ENCODE results near the gene PSMB10. TPM values are rescaled to one million over a fixed set of nuclear protein-coding genes. Genes with fewer than 3 reads are reported as not detected.

The PSMB10 gene
- total RNA-seq, 2 experiments from 2014 or later = 123 to 195 TPM

GRCh38 chr16:67885545-67885944 lies 51.1 kb downstream of the PSMB10 start:
- Mint-ChIP-seq H3K4me3 (no peak overlapping the region), H3K27me3 (no peaks in the 10 kb centered on the region), H3K27ac (no peak overlapping the region), H3K36me3 (ENCODE audit: low read depth) (peaks cover 15% of the 10 kb centered on the region), H3K9me3 (ENCODE audit: low read depth) (no peaks in the 10 kb centered on the region), H3K4me1 (no peaks in the 10 kb centered on the region)
- intact Hi-C loops (cut with DNase I, micrococcal nuclease) = no loop called here
- ATAC-seq = no peak
- CTCF ChIA-PET = interaction anchor here (0.8 to 3.6 kb wide), 7 partner anchors 8 to 156 kb away, joined by 3 to 21 read pairs (median 4); partner anchors contain the start of gene CTRL
- DNase-seq = no peak
- POLR2A ChIA-PET = no interaction called here

- ATAC-seq = no peak
- no peaks in the 10 kb centered on the region for H3K4me1 Mint-ChIP-seq
- H3K4me3 Mint-ChIP-seq = no peak within 1 kb of the TSS
- ChIA-PET POLR2A (interaction anchor here (1.0 kb wide), 1 partner anchor 32 kb away, joined by 3 read pairs; no protein-coding TSS in a partner anchor), CTCF (interaction anchor here (1.0 to 3.6 kb wide), 11 partner anchors 10 to 200 kb away, joined by 3 to 21 read pairs (median 14); partner anchors contain the start of genes CTRL, NFATC3 and PSMB10)
- no peak within 1 kb of the TSS for H3K27ac Mint-ChIP-seq
- H3K9me3 Mint-ChIP-seq (ENCODE audit: low read depth) = no peaks in the 10 kb centered on the region
- H3K36me3 Mint-ChIP-seq (ENCODE audit: low read depth) = peaks cover 20% of the 10 kb centered on the region
- H3K27me3 Mint-ChIP-seq = no peaks in the 10 kb centered on the region
- intact Hi-C loops (cut with DNase I, micrococcal nuclease) = no loop called here
- no peak for DNase-seq
Observed at GRCh38 chr16:67884684-67885083, 52.0 kb downstream of the PSMB10 start, which contains the start of gene NRN1L. NRN1L (plus strand) TSS chr16:67884885; CDS start chr16:67884904, 19 bp downstream.

Other genes with a start within 250 kb of the PSMB10 start
- gene GFOD2, start 217.5 kb downstream of the PSMB10 start, total RNA-seq = 10 to 100 TPM in 1 of 2 experiments, 1 to 10 TPM in 1; 8.7 to 11.5 TPM
- gene RANBP10, start 130.3 kb downstream of the PSMB10 start, total RNA-seq = 10 to 100 TPM; 15.6 to 18.0 TPM
- 1 to 10 TPM in 1 of 2 experiments, under 1 TPM in 1; 0.62 to 1.1 TPM for gene TSNAXIP1, start 130.0 kb downstream of the PSMB10 start, total RNA-seq
- gene THAP11, start 94.5 kb downstream of the PSMB10 start, total RNA-seq = 10 to 100 TPM; 31.8 to 34.5 TPM
- 100 to 1,000 TPM; 156 to 249 TPM for gene NUTF2, start 89.9 kb downstream of the PSMB10 start, total RNA-seq
- 10 to 100 TPM; 34.9 to 48.6 TPM for gene CENPT, start 89.2 kb downstream of the PSMB10 start, total RNA-seq
- gene EDC4, start 63.8 kb downstream of the PSMB10 start, total RNA-seq = 10 to 100 TPM; 92.8 to 96.9 TPM
- not detected for gene NRN1L, start 52.0 kb downstream of the PSMB10 start, total RNA-seq
- gene PSKH1, start 43.6 kb downstream of the PSMB10 start, total RNA-seq = 10 to 100 TPM; 11.7 to 11.9 TPM
- 1 to 10 TPM; 2.5 to 3.5 TPM for gene CTRL, start 5.0 kb downstream of the PSMB10 start, total RNA-seq
- gene LCAT, start 7.3 kb upstream of the PSMB10 start, total RNA-seq = 1 to 10 TPM; 9.1 to 9.9 TPM
- gene SLC12A4, start 31.8 kb upstream of the PSMB10 start, total RNA-seq = 10 to 100 TPM; 21.8 to 25.8 TPM
- gene DPEP3, start 43.6 kb upstream of the PSMB10 start, total RNA-seq = under 1 TPM in 1 of 2 experiments, not detected in 1; 0.11 TPM
- gene DPEP2, start 62.6 kb upstream of the PSMB10 start, total RNA-seq = 1 to 10 TPM; 3.2 to 3.8 TPM
- not detected for gene DPEP2NB, start 79.1 kb upstream of the PSMB10 start, total RNA-seq
- gene DDX28, start 86.4 kb upstream of the PSMB10 start, total RNA-seq = 10 to 100 TPM; 13.7 to 17.1 TPM
- gene DUS2, start 86.4 kb upstream of the PSMB10 start, total RNA-seq = 10 to 100 TPM; 29.5 to 33.1 TPM
- gene NFATC3, start 148.5 kb upstream of the PSMB10 start, total RNA-seq = 10 to 100 TPM; 68.4 to 81.2 TPM